GM12892 (cell line): ENCODE measurements around the gene SLC8A1.

ENCODE experiments used
- POLR2A ChIP-seq: IDR thresholded peaks from 2 replicates; pipeline ENCODE4 v1.6.1; 2011; ENCODE audit warnings: low read depth, low read length, control low read depth
- POLR2AphosphoS5 ChIP-seq: IDR thresholded peaks from 2 replicates; pipeline ENCODE4 v1.6.1; 2011; ENCODE audit warnings: low read depth, low read length, control low read depth

DNA sequence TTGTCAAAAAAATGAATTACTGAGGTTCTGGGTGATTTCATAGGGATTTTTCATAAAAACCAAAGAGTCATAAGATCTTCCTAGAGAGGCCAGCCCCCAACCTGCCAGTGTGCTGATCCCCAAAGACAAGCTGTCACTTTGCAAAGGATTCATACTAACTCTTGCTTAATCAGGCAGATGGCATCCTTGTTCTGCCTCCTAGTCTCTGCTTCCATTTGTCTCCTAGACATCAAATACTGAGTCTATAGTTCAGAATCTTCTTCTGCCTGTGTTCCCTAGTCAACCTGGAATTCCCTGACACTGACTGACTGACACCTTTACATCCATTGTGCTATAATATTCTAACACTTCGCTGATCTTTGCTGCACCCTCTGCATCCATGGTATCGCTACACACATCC lies 84.9 kb downstream of the SLC8A1 start:
- no peak for TF ChIP-seq POLR2A
- no peak for TF ChIP-seq POLR2AphosphoS5
